Prostate gland (tissue), 2 donors: ENCODE results near the gene FRRS1.

Source experiments
- CTCF ChIP-seq, 4 experiments: fragments of 200-600 bp in 2 of 4; fragments of 450-650 bp in 2 of 4; sonication (generic) in 2 of 4; IDR thresholded peaks; 1 replicate in 3 of 4; 2 replicates in 1 of 4; pipeline ENCODE4 v1.5.1; 2016 to 2019; ENCODE audit warnings: antibody characterized with exemption in 4 of 4, mild to moderate bottlenecking in 2 of 4, moderate library complexity in 2 of 4
- POLR2A ChIP-seq: fragments of 450-650 bp; IDR thresholded peaks from one replicate; pipeline ENCODE4 v1.6.1; 2016; ENCODE audit warnings: antibody characterized with exemption, mild to moderate bottlenecking

DNA sequence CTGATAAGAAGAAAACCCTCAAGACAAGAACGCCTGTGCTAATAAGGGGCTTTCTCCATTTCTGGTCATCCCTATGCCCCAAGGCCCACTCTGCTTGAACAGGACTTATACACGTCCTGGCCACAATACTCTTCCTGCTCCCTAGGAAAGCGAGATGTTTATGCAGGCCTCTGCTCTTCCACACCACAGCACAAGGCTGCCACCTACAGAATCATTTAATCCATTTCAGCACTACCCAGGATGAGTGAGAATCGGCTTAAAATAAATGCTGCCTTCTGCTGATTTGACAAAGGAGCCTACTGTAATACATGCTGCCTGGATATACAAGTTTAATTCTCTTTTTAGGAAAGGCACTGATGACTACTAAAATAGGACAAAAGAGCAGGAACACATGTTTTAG is 29.4 kb downstream of the FRRS1 start:
- TF ChIP-seq CTCF (IDR thresholded peaks at IDR 0.05) (peak in 1 of 4 experiments; percentile 25), POLR2A (no peak)
